ENCODE data around the gene NECTIN4. TPM values are rescaled to one million over a fixed set of nuclear protein-coding genes. Genes with fewer than 3 reads are reported as not detected.
A peak's percentile ranks its signal among the peaks of the same experiment; 100 is the strongest.

Gene NECTIN4
- total RNA-seq, 1 experiment from 2014 or later, result 0.20 TPM

- Mint-ChIP-seq H3K9me3 (ENCODE audit: unreplicated experiment) (peaks cover 13% of the 10 kb centered on the region), H3K27me3 (ENCODE audit: insufficient read depth, unreplicated experiment) (no peaks in the 10 kb centered on the region), H3K4me1 (ENCODE audit: low read depth, unreplicated experiment) (peaks cover 6% of the 10 kb centered on the region), H3K27ac (ENCODE audit: unreplicated experiment) (no peak overlapping the region), H3K4me3 (ENCODE audit: unreplicated experiment) (peak overlapping the region; percentile 19), H3K36me3 (ENCODE audit: insufficient read depth, unreplicated experiment) (peaks cover 14% of the 10 kb centered on the region)
- no peaks in the 10 kb centered on the region for H3K27me3 ChIP-seq (replicated peaks; ENCODE audit: control insufficient read depth, insufficient read depth, low read length)
- no peak for DNase-seq
- POLR2A ChIA-PET, result no interaction called here
- no peaks in the 10 kb centered on the region; the same call in 1 of the 2 replicates for H3K36me3 ChIP-seq (ENCODE audit: control insufficient read depth, insufficient read depth, low read length)
- intact Hi-C loops (cut with micrococcal nuclease; ENCODE audit: unreplicated experiment), result no loop called here
- CTCF ChIA-PET, result no interaction called here
- H3K4me3 ChIP-seq (ENCODE audit: low read depth, low read length), result no peak overlapping the region
- H3K4me1 ChIP-seq, result peaks cover 12% of the 10 kb centered on the region
- TF ChIP-seq, protein P1, sequence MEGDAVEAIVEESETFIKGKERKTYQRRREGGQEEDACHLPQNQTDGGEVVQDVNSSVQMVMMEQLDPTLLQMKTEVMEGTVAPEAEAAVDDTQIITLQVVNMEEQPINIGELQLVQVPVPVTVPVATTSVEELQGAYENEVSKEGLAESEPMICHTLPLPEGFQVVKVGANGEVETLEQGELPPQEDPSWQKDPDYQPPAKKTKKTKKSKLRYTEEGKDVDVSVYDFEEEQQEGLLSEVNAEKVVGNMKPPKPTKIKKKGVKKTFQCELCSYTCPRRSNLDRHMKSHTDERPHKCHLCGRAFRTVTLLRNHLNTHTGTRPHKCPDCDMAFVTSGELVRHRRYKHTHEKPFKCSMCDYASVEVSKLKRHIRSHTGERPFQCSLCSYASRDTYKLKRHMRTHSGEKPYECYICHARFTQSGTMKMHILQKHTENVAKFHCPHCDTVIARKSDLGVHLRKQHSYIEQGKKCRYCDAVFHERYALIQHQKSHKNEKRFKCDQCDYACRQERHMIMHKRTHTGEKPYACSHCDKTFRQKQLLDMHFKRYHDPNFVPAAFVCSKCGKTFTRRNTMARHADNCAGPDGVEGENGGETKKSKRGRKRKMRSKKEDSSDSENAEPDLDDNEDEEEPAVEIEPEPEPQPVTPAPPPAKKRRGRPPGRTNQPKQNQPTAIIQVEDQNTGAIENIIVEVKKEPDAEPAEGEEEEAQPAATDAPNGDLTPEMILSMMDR (IDR thresholded peaks at IDR 0.05; ENCODE audit: insufficient read depth in 1 of 2, low read depth in 1 of 2, low read length in 1 of 2, severe bottlenecking in 1 of 2, unreplicated experiment in 1 of 2), result no peak
- no TSS peak for BruUV-seq (replicated peaks)
- peaks cover 12% of the 10 kb centered on the region; the same call in 1 of the 2 replicates for H3K9me3 ChIP-seq
These were observed 40.2 kb downstream of the NECTIN4 start for GRCh38 chr1:161048949-161049722.

- intact Hi-C loops (cut with micrococcal nuclease; ENCODE audit: unreplicated experiment), result no loop called here
- Histone ChIP-seq H3K4me1 (peaks cover 12% of the 10 kb centered on the region), H3K27me3 (replicated peaks; ENCODE audit: control insufficient read depth, insufficient read depth, low read length) (no peaks in the 10 kb centered on the region), H3K9me3 (peaks cover 12% of the 10 kb centered on the region; the same call in 1 of the 2 replicates), H3K4me3 (ENCODE audit: low read depth, low read length) (no peak overlapping the region), H3K36me3 (ENCODE audit: control insufficient read depth, insufficient read depth, low read length) (no peaks in the 10 kb centered on the region; the same call in 1 of the 2 replicates)
- ChIA-PET CTCF (no interaction called here), POLR2A (interaction anchor here (3.7 kb wide), 1 partner anchor 26 kb away, joined by 84 read pairs; the partner anchor contains the start of gene F11R)
- Mint-ChIP-seq H3K27ac (ENCODE audit: unreplicated experiment) (no peak overlapping the region), H3K9me3 (ENCODE audit: unreplicated experiment) (peaks cover 13% of the 10 kb centered on the region), H3K36me3 (ENCODE audit: insufficient read depth, unreplicated experiment) (peaks cover 14% of the 10 kb centered on the region), H3K4me1 (ENCODE audit: low read depth, unreplicated experiment) (peaks cover 6% of the 10 kb centered on the region), H3K27me3 (ENCODE audit: insufficient read depth, unreplicated experiment) (no peaks in the 10 kb centered on the region), H3K4me3 (ENCODE audit: unreplicated experiment) (no peak overlapping the region)
- no TSS peak for BruUV-seq (replicated peaks)
- TF ChIP-seq, protein P1 (IDR thresholded peaks at IDR 0.05; ENCODE audit: insufficient read depth in 1 of 2, low read depth in 1 of 2, low read length in 1 of 2, severe bottlenecking in 1 of 2, unreplicated experiment in 1 of 2), result no peak
- no peak for DNase-seq
These were observed 41.6 kb downstream of the NECTIN4 start for GRCh38 chr1:161047436-161048420.

Data from Caco-2 (cell line).